Stimulated activated naive CD4-positive, alpha-beta T cell treated with Interleukin-2 at 50 U/mL for 16 hours (primary cell): ENCODE results near the gene SSTR3.
"Not testable (repeated sequence)": the region's sequence is repeated elsewhere in the genome, so short reads cannot be mapped to it uniquely, and the experiment has no call there.

Source experiments
- DNase-seq: peaks from one replicate; lab custom pipeline; 2025; lab: John Stamatoyannopoulos, UW

Gene SSTR3

DNA sequence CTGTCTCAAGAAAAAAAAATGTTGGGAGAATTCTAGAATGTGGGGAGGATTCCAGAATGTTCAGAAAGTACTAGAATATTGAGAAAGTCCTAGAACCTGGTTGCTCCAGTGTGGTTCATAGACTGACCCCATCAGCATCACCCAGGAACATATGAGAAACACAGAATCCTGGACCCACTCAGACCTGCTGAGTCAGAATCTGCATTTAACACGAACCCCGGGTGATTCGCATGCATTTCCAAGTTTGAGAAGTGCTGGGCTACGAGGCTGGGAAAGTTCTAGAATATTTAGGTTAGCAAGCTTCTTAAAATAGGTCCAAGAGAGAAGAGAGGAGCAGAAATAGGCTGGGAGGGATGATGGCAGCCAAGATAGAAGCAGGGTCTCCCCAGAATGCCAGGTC, 30.6 kb downstream of the SSTR3 start:
- DNase-seq, result no peak

- DNase-seq, result no peak
Measured at GRCh38 chr22:37180531-37181231, 31.6 kb downstream of the SSTR3 start.

DNA sequence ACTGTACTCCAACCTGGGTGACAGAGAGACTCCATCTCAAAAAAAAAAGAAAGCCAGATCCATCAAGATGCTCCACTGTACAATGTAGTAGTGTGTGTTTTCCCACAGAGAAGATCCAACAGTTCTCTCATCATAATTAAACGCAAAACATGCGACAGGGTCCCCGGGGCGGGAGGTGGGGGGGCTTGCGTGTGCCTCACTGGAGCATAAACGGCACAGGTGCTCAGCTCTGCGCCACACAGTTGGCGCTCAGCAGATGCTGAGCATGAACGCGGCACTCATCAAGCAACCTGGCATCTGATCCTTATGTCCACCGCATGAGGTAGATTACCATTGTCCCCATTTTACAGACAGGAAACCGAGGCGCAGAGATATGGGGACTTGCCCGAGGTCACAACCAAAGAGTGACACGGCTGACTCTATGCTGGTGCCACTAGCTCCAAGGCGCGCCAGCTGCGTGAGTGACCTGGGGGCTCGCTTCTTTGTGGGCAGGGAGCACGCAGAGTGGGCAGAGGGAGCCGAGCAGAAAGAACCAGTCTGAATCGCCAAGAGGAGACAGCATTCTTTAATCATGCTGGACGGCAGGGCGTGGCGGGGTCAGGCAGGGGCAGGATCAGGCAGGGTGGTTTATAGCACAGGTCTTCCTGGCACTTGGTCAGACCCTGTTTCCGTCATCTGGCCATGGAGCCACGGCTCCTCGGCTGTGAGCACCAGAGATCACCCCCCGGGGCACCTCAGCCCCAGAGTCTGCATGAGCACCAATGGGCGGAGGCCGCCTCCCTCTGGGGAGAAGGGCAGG, 32.5 kb downstream of the SSTR3 start:
- DNase-seq, result no peak

DNA sequence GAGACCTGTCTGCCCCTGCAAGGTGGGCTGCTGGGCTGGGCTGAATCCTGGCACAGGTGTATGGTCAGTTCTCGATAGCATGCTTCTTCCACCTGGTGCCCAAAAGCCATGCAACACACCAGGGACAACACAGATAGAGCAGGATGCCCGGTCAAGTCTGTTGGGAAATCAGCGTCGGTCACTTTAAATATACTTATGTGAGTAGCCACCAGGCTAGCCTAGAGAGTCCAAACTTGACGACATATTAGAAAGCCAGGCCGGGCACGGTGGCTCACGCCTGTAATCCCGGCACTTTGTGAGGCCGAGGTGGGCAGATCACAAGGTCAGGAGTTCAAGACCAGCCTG, 33.2 kb downstream of the SSTR3 start:
- no peak for DNase-seq

DNA sequence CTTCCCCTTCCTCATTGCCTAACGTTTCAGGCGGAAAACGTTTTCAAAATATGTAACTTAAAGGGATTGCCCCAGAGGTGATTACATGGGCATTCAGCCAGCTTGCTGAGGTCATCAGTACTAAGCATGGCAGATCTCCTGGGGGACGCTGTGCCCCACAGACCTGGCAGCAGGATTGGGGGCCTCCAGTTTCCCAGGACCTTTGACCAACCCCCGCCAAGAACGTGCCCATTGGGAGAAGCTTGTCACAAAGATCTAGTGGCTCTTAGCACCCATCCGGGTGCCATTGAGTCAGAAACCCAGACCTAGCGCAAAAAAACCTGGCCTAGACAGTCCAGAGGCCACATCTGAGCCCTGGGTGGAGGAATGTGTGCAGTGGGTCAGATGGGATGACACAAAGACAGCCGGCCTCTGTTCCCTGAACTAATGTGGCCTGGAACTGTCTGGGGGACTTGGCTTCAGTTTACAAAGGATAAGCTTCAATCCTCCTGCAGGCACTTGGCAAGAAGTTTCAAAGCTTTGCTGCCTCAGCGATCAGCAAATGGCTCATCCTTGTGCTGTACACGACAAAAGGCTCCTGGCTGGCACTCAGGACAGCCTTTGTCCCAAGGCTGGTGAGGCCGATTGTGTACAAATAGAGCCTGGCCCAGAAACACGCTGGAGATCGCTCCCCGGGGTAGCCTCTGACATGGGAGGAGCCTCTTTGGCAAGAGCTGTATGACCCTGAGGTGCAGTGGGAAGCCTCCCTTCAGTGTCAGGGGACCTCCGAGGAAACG, 33.7 kb downstream of the SSTR3 start:
- DNase-seq, result no peak

- no peak for DNase-seq
Measured at GRCh38 chr22:37177755-37178154, 34.5 kb downstream of the SSTR3 start.

- DNase-seq, result no peak
Measured at GRCh38 chr22:37177221-37177620, 35.1 kb downstream of the SSTR3 start.

- DNase-seq, result no peak
Measured at GRCh38 chr22:37176464-37177061, 35.7 kb downstream of the SSTR3 start.

- DNase-seq, result no peak
Measured at GRCh38 chr22:37175414-37176281, 36.6 kb downstream of the SSTR3 start.

- DNase-seq, result no peak
Measured at GRCh38 chr22:37174964-37175363, 37.3 kb downstream of the SSTR3 start.

- DNase-seq, result no peak
Measured at GRCh38 chr22:37173709-37174108, 38.6 kb downstream of the SSTR3 start.

DNA sequence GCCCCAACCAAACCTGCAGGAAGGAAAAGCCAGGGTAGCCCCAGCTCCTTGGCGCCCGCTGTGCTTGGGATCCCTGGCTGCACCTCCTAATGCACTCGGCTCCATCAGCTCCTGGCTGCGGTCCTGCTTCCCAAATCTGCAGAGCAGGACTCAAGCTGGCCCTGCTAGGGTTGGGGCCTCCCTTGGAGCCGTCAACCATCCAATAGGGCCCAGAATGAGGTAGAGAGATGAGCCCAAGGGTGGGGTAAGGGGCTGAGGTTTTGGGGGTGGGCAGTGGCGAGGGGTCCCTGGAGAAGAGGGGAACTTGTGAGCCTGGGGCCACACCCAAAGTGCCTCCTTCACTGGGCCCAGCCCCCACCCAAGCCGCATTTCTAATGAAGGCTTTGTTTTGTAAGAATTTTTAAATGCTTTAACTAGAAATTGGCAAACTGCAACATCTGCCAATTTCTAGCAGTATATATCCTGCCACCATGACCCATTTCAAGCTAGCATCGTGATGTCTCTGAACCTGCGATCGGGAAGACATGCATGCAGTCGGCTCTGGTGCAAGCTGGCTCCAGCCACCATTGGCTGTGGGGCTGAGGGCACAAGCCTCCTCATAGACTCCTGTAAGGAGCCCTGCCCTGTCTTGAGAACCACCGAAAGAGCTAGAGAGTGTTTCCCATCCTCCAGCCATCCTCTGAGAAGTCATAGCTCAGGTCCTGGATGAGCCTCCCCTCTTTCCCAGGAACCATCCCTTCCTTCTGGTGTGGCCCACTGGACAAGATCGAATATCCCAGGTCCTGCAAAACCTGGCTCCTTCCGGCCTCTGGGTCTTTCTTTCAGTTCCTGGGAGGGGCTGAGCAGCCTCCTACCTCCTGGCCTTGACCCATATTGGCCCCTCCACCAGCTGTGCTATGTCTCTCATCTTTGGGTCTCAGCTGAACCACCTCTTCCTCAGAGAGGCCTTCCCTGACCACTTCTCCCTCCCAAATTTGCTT, 39.7 kb downstream of the SSTR3 start:
- DNase-seq, result no peak

- no peak for DNase-seq
Measured at GRCh38 chr22:37171662-37172061, 40.6 kb downstream of the SSTR3 start.

DNA sequence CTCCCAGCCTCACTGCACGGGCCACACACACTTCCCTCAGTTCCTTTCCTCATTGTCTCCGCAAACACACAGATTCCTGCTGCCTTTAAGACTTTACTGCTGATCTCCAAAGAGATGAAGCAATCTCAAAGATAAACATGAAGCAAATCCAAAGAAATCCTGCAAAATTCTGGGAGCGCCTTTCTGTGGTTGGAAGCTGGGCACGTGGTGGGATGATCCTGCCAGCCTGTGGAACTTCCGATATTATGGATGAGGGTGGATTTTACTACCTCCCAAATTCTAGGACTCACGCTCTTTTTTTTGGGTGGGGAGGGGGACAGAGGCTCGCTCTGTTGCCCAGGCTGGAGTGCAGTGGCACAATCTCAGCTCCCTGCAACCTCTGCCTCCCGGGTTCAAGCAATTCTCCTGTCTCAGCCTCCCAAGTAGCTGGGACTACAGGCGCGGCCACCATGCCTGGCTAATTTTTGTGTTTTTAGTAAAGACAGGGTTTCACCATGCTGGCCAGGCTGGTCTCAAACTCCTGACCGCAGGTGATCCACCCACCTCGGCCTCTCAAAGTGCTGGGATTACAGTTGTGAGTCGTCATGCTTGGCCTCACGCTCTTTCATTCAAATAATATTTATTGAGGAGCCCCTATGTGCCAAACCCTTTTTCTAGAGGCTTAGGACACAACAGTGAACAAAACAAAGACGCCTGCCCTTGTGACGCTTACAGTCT, 41.4 kb downstream of the SSTR3 start:
- not testable (repeated sequence) for DNase-seq

GRCh38 chr22:37169947-37170688, 42.2 kb downstream of the SSTR3 start:
- no peak for DNase-seq

- DNase-seq, result no peak
Measured at GRCh38 chr22:37169406-37169805, 42.9 kb downstream of the SSTR3 start.

- DNase-seq, result no peak
Measured at GRCh38 chr22:37167981-37168647, 44.2 kb downstream of the SSTR3 start.
